Dendritic cell treated with granulocyte-macrophage colony-stimulating factor and Interleukin-4, amounts not matched to agents 40 ng/mL and 50 ng/mL, for 4 days (primary cell): Measurements from ENCODE around the gene PARL.

Experiments
- H3K27ac Mint-ChIP-seq: one replicate; pipeline ENCODE4 v1.8.0; 2022; ENCODE audit warnings: mild to moderate bottlenecking, mixed read lengths
- H3K27me3 Mint-ChIP-seq: one replicate; pipeline ENCODE4 v1.8.0; 2022; ENCODE audit warnings: mild to moderate bottlenecking, mixed read lengths
- H3K36me3 Mint-ChIP-seq: one replicate; pipeline ENCODE4 v1.8.0; 2022; ENCODE audit warnings: low read depth, mixed read lengths
- H3K4me1 Mint-ChIP-seq: one replicate; pipeline ENCODE4 v1.8.0; 2022; ENCODE audit warnings: low read depth, mixed read lengths
- H3K4me3 Mint-ChIP-seq: one replicate; pipeline ENCODE4 v1.8.0; 2022; ENCODE audit warnings: mild to moderate bottlenecking, moderate library complexity, mixed read lengths
- H3K9me3 Mint-ChIP-seq: one replicate; pipeline ENCODE4 v1.8.0; 2022; ENCODE audit warnings: mixed read lengths
- intact Hi-C: fragments of 100-400 bp; cut with micrococcal nuclease; formaldehyde crosslinking; loops from one replicate; pipeline ENCODE4 v1.15.0; 2022

PARL gene

DNA sequence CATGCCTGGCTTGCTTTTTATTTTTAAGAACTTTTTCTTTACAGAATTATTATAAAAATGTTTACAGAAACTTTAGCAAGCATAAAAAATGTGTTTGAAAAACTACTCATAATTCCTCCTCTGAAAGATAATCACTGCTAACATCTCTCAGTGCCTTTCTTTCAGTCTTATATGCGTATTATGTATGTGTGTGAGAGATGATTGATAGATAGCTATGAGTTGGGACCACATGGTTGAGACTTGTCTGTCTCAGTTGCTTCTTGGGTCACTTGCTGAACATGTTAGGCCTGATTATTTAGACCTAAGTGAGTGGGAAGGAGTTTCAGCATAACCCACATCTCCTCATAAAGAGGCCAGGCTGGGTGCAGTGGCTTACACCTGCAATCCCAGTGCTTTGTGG lies 70.4 kb downstream of the PARL start:
- no peak overlapping the region for H3K4me3 Mint-ChIP-seq
- H3K9me3 Mint-ChIP-seq = no peaks in the 10 kb centered on the region
- H3K36me3 Mint-ChIP-seq = peaks cover 95% of the 10 kb centered on the region
- H3K27me3 Mint-ChIP-seq = no peaks in the 10 kb centered on the region
- no peak overlapping the region for H3K27ac Mint-ChIP-seq
- intact Hi-C loops = no loop called here
- no peaks in the 10 kb centered on the region for H3K4me1 Mint-ChIP-seq

GRCh38 chr3:183812761-183813445 lies 71.8 kb downstream of the PARL start:
- no peaks in the 10 kb centered on the region for H3K9me3 Mint-ChIP-seq
- H3K4me1 Mint-ChIP-seq = no peaks in the 10 kb centered on the region
- peaks cover 95% of the 10 kb centered on the region for H3K36me3 Mint-ChIP-seq
- no peak overlapping the region for H3K27ac Mint-ChIP-seq
- H3K27me3 Mint-ChIP-seq = no peaks in the 10 kb centered on the region
- no peak overlapping the region for H3K4me3 Mint-ChIP-seq
- intact Hi-C loops = no loop called here

DNA sequence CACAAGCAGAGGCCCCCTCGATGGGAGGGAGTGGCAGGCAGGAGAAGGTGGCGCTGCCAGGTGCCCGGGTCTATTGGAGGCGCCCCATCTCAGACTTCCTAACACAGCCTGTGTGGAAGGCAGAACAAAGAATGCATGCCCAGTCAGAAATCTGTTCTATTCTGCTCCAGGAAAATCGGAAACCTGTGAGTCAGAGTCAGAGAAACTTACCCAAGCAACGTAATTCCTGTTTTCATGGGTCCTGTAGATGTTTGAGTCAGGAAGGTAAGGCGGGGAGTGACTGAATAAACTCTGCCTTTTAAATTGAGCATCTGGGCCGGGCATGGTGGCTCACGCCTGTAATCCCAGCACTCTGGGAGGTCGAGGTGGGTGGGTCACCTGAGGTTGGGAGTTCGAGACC lies 73.0 kb downstream of the PARL start:
- H3K36me3 Mint-ChIP-seq = peaks cover 95% of the 10 kb centered on the region
- intact Hi-C loops = no loop called here

DNA sequence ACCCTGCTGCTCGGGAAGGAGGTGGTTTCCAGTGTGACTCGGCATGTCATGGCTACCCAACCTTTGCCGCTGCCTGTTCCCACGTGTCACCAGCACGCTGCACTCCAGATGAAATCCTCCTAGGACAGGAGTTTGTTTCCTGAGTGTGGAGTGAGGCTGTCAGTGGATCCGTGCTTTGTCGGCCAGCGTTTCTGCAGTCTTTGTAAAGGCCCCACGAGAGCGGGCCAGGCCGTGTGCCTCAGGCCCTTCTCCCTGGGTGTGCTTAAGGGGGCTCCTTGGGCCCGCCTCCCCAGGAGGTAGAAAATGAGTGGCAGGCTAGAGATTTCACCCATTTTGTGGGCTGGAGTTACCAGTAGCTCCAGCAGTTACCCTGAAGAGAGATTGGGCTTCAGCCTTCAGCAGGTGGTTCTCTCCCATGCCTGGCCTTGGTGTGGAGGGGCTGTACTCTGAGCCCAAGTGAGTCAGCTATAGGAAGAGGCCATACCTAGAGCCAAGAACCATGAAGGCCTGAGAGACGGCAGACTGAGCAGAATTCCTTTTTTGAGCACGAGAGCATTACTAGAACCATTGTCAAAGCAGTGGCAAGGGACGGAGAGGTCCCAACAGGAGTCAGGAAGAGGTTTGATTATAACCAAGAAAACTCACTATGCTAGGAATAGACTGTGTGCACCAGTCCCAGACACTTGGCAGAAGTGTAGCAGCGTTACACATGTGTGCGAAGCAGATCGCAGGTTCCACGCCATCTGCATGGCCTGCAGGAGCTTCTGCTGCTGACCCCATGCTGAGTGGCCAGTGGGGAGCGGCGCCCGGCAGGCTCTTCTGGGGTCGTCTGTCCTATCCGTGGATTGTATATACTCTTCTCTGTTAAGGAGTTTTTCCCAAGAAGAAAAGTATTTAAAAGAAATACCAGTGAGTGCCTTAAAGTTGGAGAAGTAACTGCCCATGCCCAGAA lies 73.8 kb downstream of the PARL start:
- Mint-ChIP-seq H3K9me3 (no peaks in the 10 kb centered on the region), H3K4me1 (peaks cover 5% of the 10 kb centered on the region), H3K4me3 (no peak overlapping the region), H3K27ac (no peak overlapping the region), H3K36me3 (peaks cover 95% of the 10 kb centered on the region), H3K27me3 (no peaks in the 10 kb centered on the region)
- intact Hi-C loops = no loop called here

More for the DNA sequence above, 73.0 kb downstream of the PARL start:
- no peak overlapping the region for H3K4me3 Mint-ChIP-seq
- H3K27ac Mint-ChIP-seq = no peak overlapping the region
- no peaks in the 10 kb centered on the region for H3K27me3 Mint-ChIP-seq
- peaks cover 3% of the 10 kb centered on the region for H3K4me1 Mint-ChIP-seq
- no peaks in the 10 kb centered on the region for H3K9me3 Mint-ChIP-seq

DNA sequence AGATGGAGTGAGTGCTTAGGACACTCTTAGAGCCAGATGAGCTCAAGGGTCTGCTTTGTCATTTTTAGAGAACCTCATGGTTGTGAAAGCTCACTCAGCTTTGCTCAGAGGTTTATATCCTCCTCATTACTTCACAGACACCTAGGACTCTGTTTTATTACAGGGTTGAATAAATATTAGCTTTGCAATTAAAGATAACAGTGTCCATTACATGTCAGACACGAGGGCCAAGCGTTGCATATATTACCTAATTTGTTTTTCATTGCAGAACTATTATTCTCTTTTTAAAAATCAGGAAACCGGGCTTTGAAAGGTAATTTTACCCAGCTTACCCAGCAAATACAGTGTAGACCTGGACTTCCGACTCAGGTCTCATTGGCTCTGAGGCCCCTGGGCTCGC lies 75.4 kb downstream of the PARL start:
- Mint-ChIP-seq H3K4me3 (no peak overlapping the region), H3K27me3 (no peaks in the 10 kb centered on the region), H3K36me3 (peaks cover 95% of the 10 kb centered on the region), H3K9me3 (no peaks in the 10 kb centered on the region), H3K27ac (no peak overlapping the region), H3K4me1 (peaks cover 5% of the 10 kb centered on the region)
- intact Hi-C loops = no loop called here

DNA sequence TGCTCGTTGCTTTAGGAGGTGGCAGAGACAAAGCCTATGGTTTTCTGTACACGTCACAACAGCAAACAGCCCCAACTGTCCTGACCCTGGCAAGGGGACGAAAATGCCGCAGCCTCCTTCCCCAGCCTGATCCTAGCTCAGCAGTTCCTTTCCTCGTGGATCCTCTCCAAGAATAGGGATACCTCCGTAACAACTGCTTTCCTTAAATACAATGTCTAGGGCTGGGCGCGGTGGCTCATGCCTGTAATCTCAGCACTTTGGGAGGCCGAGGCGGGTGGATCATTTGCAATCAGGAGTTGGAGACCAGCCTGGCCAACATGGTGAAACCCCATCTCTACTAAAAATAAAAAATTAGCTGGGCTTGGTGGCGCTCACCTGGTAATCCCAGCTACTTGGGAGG lies 76.3 kb downstream of the PARL start:
- Mint-ChIP-seq H3K27ac (no peak overlapping the region), H3K4me1 (peaks cover 5% of the 10 kb centered on the region), H3K36me3 (peaks cover 100% of the 10 kb centered on the region), H3K27me3 (no peaks in the 10 kb centered on the region), H3K4me3 (no peak overlapping the region), H3K9me3 (no peaks in the 10 kb centered on the region)
- intact Hi-C loops = no loop called here

DNA sequence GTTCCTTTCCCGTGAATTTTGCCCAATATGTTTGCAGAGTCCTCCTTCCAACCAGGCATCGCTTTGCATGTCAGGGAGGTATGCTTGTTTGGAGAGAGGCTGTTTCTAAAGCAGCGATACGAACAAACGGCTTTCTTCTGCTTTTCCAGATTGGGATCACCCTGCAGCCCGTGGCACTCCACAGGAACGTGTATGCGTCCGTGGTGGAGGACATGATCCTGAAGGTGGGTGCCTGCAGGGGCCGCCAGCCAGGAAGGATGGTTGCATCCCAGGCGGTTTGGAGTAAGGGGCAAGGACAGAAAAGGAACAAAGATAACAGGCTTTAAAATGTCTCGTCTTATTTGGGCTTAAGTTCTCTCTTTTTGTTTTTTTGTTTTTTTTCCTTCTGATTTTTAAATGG lies 76.8 kb downstream of the PARL start:
- no peak overlapping the region for H3K27ac Mint-ChIP-seq
- H3K27me3 Mint-ChIP-seq = no peaks in the 10 kb centered on the region
- intact Hi-C loops = no loop called here
- H3K9me3 Mint-ChIP-seq = no peaks in the 10 kb centered on the region
- H3K4me3 Mint-ChIP-seq = no peak overlapping the region
- peaks cover 5% of the 10 kb centered on the region for H3K4me1 Mint-ChIP-seq
- peaks cover 100% of the 10 kb centered on the region for H3K36me3 Mint-ChIP-seq

- no peak overlapping the region for H3K27ac Mint-ChIP-seq
- no peaks in the 10 kb centered on the region for H3K27me3 Mint-ChIP-seq
- H3K4me3 Mint-ChIP-seq = no peak overlapping the region
- peaks cover 5% of the 10 kb centered on the region for H3K4me1 Mint-ChIP-seq
- intact Hi-C loops = no loop called here
- H3K36me3 Mint-ChIP-seq = peaks cover 100% of the 10 kb centered on the region
- H3K9me3 Mint-ChIP-seq = no peaks in the 10 kb centered on the region
Measured at GRCh38 chr3:183807209-183807728, 77.4 kb downstream of the PARL start.

DNA sequence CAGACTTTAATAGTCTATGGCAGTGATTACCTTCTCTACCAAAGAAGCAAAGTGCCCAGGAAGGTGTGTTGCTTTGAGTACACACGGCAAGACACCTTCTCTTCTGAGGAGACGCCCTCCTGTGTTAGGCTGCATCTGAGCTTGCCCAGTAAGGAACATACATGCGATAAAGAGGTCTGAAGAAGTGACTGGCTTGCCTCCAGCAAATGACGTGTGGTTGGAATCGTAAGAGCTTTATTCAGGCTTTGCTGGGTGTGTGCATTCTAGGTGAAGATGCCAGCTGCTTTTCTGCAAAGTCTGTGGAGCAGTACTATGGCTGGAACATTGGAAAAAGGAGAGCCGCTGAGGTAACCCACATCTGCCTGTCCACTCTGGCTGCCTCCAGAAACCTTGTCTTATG lies 81.7 kb downstream of the PARL start:
- intact Hi-C loops = no loop called here
- no peak overlapping the region for H3K27ac Mint-ChIP-seq
- peaks cover 100% of the 10 kb centered on the region for H3K36me3 Mint-ChIP-seq

GRCh38 chr3:183801601-183802000 lies 83.1 kb downstream of the PARL start:
- no peaks in the 10 kb centered on the region for H3K27me3 Mint-ChIP-seq
- no peak overlapping the region for H3K4me3 Mint-ChIP-seq
- H3K9me3 Mint-ChIP-seq = no peaks in the 10 kb centered on the region
- intact Hi-C loops = no loop called here
- no peak overlapping the region for H3K27ac Mint-ChIP-seq
- H3K36me3 Mint-ChIP-seq = peaks cover 98% of the 10 kb centered on the region
- peaks cover 2% of the 10 kb centered on the region for H3K4me1 Mint-ChIP-seq

More for the DNA sequence above, 81.7 kb downstream of the PARL start:
- H3K4me3 Mint-ChIP-seq = no peak overlapping the region
- no peaks in the 10 kb centered on the region for H3K9me3 Mint-ChIP-seq
- H3K27me3 Mint-ChIP-seq = no peaks in the 10 kb centered on the region
- H3K4me1 Mint-ChIP-seq = peaks cover 5% of the 10 kb centered on the region

DNA sequence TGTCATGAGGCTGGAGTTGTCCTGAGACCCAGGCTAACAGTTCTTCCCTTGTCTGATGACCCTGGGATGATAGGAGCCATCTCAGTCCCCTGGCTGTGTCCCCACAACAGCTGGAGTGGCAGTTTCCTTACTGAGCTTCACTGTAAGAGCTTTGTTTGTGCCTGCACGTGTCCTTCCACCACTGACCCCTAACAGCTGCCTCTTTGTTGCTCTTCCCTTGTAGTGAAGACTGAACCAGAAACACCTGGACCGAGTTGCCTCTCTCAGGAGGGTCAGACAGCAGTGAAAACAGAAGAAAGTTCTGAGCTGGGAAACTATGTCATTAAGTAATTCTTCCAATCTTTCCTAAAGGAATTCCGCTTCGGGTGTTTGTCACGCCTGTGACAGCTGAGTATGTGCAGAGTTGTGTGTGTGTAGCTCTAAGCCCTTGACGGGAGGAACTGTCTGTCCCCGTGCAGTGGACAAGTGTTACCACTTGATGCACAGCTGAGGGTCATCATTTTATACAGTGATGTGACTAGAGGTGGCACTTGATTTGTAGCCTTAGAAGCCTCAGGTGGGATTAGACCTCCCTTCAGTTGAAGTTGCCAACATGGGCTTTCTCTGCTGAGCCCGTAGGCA lies 84.3 kb downstream of the PARL start:
- H3K36me3 Mint-ChIP-seq = peaks cover 92% of the 10 kb centered on the region
- no peaks in the 10 kb centered on the region for H3K9me3 Mint-ChIP-seq
- H3K4me3 Mint-ChIP-seq = no peak overlapping the region
- H3K4me1 Mint-ChIP-seq = no peaks in the 10 kb centered on the region
- H3K27ac Mint-ChIP-seq = no peak overlapping the region
- H3K27me3 Mint-ChIP-seq = no peaks in the 10 kb centered on the region
- intact Hi-C loops = no loop called here

DNA sequence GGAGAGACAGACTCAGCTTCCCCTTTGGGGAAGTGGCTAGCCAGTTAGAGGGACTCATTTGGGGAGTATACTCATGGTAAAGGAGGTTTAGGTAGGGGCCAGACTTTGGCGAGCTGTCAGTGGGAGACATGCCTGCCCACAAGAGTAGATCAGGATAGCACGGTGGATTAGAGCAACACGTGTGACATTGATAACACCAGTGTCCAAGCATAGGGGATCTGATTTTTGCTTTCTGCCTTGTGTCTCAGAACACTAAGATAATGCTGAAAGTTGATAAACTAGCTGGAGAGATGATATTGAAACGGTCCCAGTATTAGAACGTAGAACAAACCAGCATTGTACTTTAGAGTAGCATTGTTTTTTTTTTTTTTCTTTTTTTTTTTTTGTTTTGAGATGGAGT lies 85.2 kb downstream of the PARL start:
- intact Hi-C loops = no loop called here
- Mint-ChIP-seq H3K9me3 (no peaks in the 10 kb centered on the region), H3K27ac (no peak overlapping the region), H3K27me3 (no peaks in the 10 kb centered on the region), H3K36me3 (peaks cover 88% of the 10 kb centered on the region), H3K4me1 (no peaks in the 10 kb centered on the region), H3K4me3 (no peak overlapping the region)

DNA sequence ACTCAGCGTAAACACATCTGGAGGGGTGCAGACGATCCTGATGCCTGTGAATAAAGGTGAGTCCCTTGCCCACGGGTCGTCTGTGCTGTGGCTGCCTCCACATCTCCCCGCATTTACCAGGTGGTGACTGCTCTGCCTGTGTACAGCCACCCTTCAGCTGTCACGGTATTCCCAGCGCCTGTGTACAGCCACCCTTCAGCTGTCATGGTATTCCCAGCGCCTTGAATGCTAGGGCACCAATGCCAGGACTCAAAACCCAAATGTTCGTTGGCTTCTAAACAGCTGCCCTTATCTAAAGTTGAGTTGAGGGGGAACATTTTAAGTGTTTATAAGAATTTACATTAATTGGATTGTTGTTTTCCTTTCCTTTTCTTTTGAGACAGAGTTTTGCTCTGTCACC lies 86.7 kb downstream of the PARL start:
- Mint-ChIP-seq H3K36me3 (peaks cover 88% of the 10 kb centered on the region), H3K9me3 (no peaks in the 10 kb centered on the region)
- intact Hi-C loops = no loop called here

GRCh38 chr3:183796372-183796771 lies 88.3 kb downstream of the PARL start:
- Mint-ChIP-seq H3K36me3 (peaks cover 86% of the 10 kb centered on the region), H3K27me3 (no peaks in the 10 kb centered on the region), H3K9me3 (no peaks in the 10 kb centered on the region), H3K4me1 (no peaks in the 10 kb centered on the region), H3K4me3 (no peak overlapping the region), H3K27ac (no peak overlapping the region)
- intact Hi-C loops = no loop called here

More for the DNA sequence above, 86.7 kb downstream of the PARL start:
- Mint-ChIP-seq H3K4me3 (no peak overlapping the region), H3K4me1 (no peaks in the 10 kb centered on the region), H3K27me3 (no peaks in the 10 kb centered on the region), H3K27ac (no peak overlapping the region)
